ENCODE data around the gene PARM1.

DNA sequence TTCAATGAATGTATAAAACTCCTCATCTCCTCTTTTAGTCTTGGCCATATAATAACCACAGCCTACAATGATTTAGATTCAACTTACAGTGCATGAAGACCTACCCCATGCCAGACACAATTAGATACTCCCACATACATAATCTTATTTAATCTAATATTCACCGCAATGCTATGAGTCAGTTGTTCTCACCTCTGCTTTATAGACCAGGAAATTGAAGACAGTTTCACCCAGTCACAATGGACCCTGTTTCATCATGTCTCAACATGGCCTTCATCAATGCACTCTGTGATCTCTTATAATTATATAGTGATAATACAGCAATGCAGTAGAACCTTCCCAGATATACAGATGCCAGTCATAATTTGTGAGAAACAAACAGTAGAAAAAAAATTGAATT is 148.6 kb downstream of the PARM1 start:
- TF ChIP-seq, protein P1, sequence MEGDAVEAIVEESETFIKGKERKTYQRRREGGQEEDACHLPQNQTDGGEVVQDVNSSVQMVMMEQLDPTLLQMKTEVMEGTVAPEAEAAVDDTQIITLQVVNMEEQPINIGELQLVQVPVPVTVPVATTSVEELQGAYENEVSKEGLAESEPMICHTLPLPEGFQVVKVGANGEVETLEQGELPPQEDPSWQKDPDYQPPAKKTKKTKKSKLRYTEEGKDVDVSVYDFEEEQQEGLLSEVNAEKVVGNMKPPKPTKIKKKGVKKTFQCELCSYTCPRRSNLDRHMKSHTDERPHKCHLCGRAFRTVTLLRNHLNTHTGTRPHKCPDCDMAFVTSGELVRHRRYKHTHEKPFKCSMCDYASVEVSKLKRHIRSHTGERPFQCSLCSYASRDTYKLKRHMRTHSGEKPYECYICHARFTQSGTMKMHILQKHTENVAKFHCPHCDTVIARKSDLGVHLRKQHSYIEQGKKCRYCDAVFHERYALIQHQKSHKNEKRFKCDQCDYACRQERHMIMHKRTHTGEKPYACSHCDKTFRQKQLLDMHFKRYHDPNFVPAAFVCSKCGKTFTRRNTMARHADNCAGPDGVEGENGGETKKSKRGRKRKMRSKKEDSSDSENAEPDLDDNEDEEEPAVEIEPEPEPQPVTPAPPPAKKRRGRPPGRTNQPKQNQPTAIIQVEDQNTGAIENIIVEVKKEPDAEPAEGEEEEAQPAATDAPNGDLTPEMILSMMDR (IDR thresholded peaks at IDR 0.05), result no peak
- no peak for TF ChIP-seq POLR2A (IDR thresholded peaks at IDR 0.05)

All from adrenal gland (tissue), 5 donors.